HG03354 (cell line): ENCODE results near the gene ATP1B2.

ENCODE experiments used
- ATAC-seq: cut with Tn5 transposase; IDR thresholded peaks from one replicate; pipeline ENCODE4 v1.9.1; 2021; ENCODE audit warnings: mild to moderate bottlenecking; ENCODE audit not compliant: unreplicated experiment, poor library complexity, severe bottlenecking

Gene ATP1B2

DNA sequence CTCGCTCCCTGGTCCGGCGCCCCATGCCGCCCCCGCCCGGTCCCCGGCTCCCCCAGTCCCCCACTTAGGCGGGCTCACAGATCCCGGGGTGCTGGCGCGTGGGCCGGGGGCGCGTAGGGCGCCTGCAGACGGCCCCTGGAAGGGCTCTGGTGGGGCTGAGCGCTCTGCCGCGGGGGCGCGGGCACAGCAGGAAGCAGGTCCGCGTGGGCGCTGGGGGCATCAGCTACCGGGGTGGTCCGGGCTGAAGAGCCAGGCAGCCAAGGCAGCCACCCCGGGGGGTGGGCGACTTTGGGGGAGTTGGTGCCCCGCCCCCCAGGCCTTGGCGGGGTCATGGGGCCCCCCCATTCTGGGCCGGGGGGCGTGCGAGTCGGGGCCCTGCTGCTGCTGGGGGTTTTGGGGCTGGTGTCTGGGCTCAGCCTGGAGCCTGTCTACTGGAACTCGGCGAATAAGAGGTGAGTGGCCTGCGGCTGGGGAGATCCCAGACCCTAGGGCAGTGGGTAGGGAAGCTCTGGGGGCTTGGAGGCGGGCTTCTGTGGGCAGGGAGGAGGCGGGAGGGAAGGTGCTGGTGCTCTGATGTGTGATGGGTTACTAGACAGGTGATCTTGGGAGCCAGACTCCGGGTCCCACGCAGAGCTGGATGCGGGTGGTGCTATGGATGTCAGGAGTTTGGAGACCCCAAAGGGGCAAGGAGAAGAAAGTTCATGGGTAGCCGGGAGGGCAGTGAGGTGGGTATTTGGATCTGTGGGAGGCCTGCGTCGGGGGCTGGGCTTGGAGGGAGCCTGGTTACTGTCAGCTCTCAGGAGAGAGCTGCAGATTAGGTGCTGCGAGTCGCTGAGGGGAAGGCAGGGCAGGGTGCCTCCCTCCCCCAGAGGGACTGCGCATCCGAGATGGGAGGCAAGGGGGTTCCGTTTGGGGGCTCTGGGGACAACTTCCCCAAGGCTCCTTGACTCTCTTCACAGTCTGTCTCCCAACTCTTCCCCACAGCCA, 54.8 kb downstream of the ATP1B2 start:
- no peak for ATAC-seq

- no peak for ATAC-seq
Observed at GRCh38 chr17:7706631-7707354, 56.1 kb downstream of the ATP1B2 start.
